PC-3 (cell line): ENCODE data around the gene TBC1D2. TPM values are rescaled to one million over a fixed set of nuclear protein-coding genes. Genes with fewer than 3 reads are reported as not detected.

Source experiments
- ATAC-seq: fragments of 200-7000 bp; cut with Tn5 transposase; 2 replicates; pipeline ENCODE4 v1.9.1; 2020; ENCODE audit warnings: mild to moderate bottlenecking, moderate library complexity
- BruUV-seq: library from RNA; stranded (reverse); fragments of 400-500 nt; replicated peaks from 2 replicates; lab custom pipeline; 2021; lab: Mats Ljungman, UMichigan
- CTCF ChIA-PET: fragments of 300-600 bp; sonication (Branson Sonifier 250); formaldehyde crosslinking; loops from one replicate; lab custom pipeline; 2022; ENCODE audit warnings: antibody characterized with exemption; lab: Charles Lee
- POLR2A ChIA-PET: fragments of 300-600 bp; sonication (Branson Sonifier 250); formaldehyde crosslinking; loops from one replicate; lab custom pipeline; 2022; ENCODE audit warnings: antibody characterized with exemption; ENCODE audit not compliant: unreplicated experiment; lab: Charles Lee
- DNase-seq: peaks from one replicate; pipeline ENCODE4 v3.0.0-alpha.2; 2015
- H2AFZ ChIP-seq: fragments of 300-600 bp; sonication (generic); 2 replicates; pipeline ENCODE4 v1.6.0; 2016; ENCODE audit warnings: antibody characterized with exemption, low read length
- H3F3A ChIP-seq: fragments of 300-600 bp; sonication (generic); one replicate; pipeline ENCODE4 v1.6.0; 2017; ENCODE audit warnings: antibody characterized with exemption, low read length, control low read depth, mild to moderate bottlenecking; ENCODE audit not compliant: unreplicated experiment
- H3K27ac ChIP-seq: fragments of 300-600 bp; sonication (generic); 2 replicates; pipeline ENCODE4 v1.5.1; 2016; ENCODE audit warnings: mild to moderate bottlenecking, low read length
- H3K27me3 ChIP-seq: fragments of 300-600 bp; sonication (generic); 2 replicates; pipeline ENCODE4 v1.6.1; 2016; ENCODE audit warnings: low read length, mixed read lengths
- H3K36me3 ChIP-seq: fragments of 300-600 bp; sonication (generic); 2 replicates; pipeline ENCODE4 v1.6.1; 2016; ENCODE audit warnings: low read depth, mixed run types, low read length, mixed read lengths
- H3K4me1 ChIP-seq: fragments of 300-600 bp; sonication (generic); 2 replicates; pipeline ENCODE4 v1.5.1; 2016; ENCODE audit warnings: low read length; ENCODE audit not compliant: insufficient read depth
- H3K4me2 ChIP-seq: fragments of 300-600 bp; sonication (generic); 2 replicates; pipeline ENCODE4 v1.6.0; 2016; ENCODE audit warnings: low read length
- H3K4me3 ChIP-seq: fragments of 300-600 bp; sonication (generic); 2 replicates; pipeline ENCODE4 v1.5.1; 2016; ENCODE audit warnings: mild to moderate bottlenecking, low read length, mixed read lengths
- H3K79me2 ChIP-seq: fragments of 300-600 bp; sonication (generic); 2 replicates; pipeline ENCODE4 v1.6.1; 2017; ENCODE audit warnings: low read length, mixed read lengths
- H3K9ac ChIP-seq: fragments of 300-600 bp; sonication (generic); 2 replicates; pipeline ENCODE4 v1.6.0; 2016; ENCODE audit warnings: mild to moderate bottlenecking, low read length
- H3K9me2 ChIP-seq: fragments of 300-600 bp; sonication (generic); replicated peaks from 2 replicates; pipeline ENCODE4 v1.6.1; 2016; ENCODE audit warnings: mixed run types, low read length, mixed read lengths
- H3K9me3 ChIP-seq: fragments of 300-600 bp; sonication (generic); 2 replicates; pipeline ENCODE4 v1.6.1; 2016; ENCODE audit warnings: low read length, mixed read lengths
- H4K20me1 ChIP-seq: fragments of 300-600 bp; sonication (generic); 2 replicates; pipeline ENCODE4 v1.6.1; 2016; ENCODE audit warnings: low read length, mixed read lengths
- CTCF ChIP-seq: fragments of 300-600 bp; sonication (generic); conservative IDR thresholded peaks from 2 replicates; pipeline ENCODE4 v1.5.1; 2017; ENCODE audit warnings: antibody characterized with exemption, low read depth, mild to moderate bottlenecking, low read length
- EZH2 ChIP-seq: fragments of 300-600 bp; sonication (generic); IDR thresholded peaks from one replicate; pipeline ENCODE4 v1.6.1; 2017; ENCODE audit warnings: antibody characterized with exemption, mild to moderate bottlenecking, low read length; ENCODE audit not compliant: unreplicated experiment
- EZH2phosphoT487 ChIP-seq: fragments of 300-600 bp; sonication (generic); IDR thresholded peaks from 2 replicates; pipeline ENCODE4 v1.6.1; 2018; ENCODE audit warnings: mild to moderate bottlenecking, antibody characterized with exemption, low read length, borderline replicate concordance
- intact Hi-C: fragments of 100-400 bp; cut with micrococcal nuclease; formaldehyde crosslinking; loops from 2 replicates; pipeline ENCODE4 v1.9.0; 2023
- total RNA-seq: library from RNA; depleted of rRNA; stranded (reverse); fragments of >200 nt; gene quantifications from 2 replicates; pipeline ENCODE4 v1.2.3, GENCODE V29; 2014

Gene TBC1D2
- total RNA-seq, 1 experiment from 2014 or later = 7.4 TPM

- no TSS peak for BruUV-seq
- 0 out of 2 replicates have a peak, but pooled peaks cover 5% of the 10 kb centered on the region for H3K36me3 ChIP-seq
- no peaks in the 10 kb centered on the region for H4K20me1 ChIP-seq
Observed at GRCh38 chr9:98228392-98229089, 26.9 kb downstream of the TBC1D2 start.

GRCh38 chr9:98227883-98228282 is 27.6 kb downstream of the TBC1D2 start:
- Histone ChIP-seq H3K4me1 (peaks cover 47% of the 10 kb centered on the region), H4K20me1 (no peaks in the 10 kb centered on the region), H3K9me2 (no peaks in the 10 kb centered on the region), H3F3A (no peaks in the 10 kb centered on the region), H2AFZ (no peak overlapping the region), H3K27me3 (no peaks in the 10 kb centered on the region), H3K9ac (no peak overlapping the region), H3K79me2 (no peaks in the 10 kb centered on the region), H3K4me3 (no peak overlapping the region), H3K9me3 (no peaks in the 10 kb centered on the region), H3K36me3 (0 out of 2 replicates have a peak, but pooled peaks cover 5% of the 10 kb centered on the region), H3K27ac (no peak overlapping the region), H3K4me2 (no peak overlapping the region)
- TF ChIP-seq EZH2 (no peak), EZH2phosphoT487 (no peak), CTCF (no peak)
- BruUV-seq = no TSS peak
- CTCF ChIA-PET = no interaction called here
- POLR2A ChIA-PET = no interaction called here
- DNase-seq (no peak), ATAC-seq (no peak)
- intact Hi-C loops = no loop called here

More at GRCh38 chr9:98228392-98229089, 26.9 kb downstream of the TBC1D2 start:
- Histone ChIP-seq H2AFZ (no peak overlapping the region), H3K9me2 (no peaks in the 10 kb centered on the region), H3K27me3 (no peaks in the 10 kb centered on the region), H3K4me3 (no peak overlapping the region), H3K79me2 (no peaks in the 10 kb centered on the region), H3K9me3 (no peaks in the 10 kb centered on the region), H3F3A (no peaks in the 10 kb centered on the region), H3K9ac (no peak overlapping the region), H3K4me2 (no peak overlapping the region), H3K27ac (no peak overlapping the region), H3K4me1 (peaks cover 40% of the 10 kb centered on the region)
- no peak for DNase-seq
- POLR2A ChIA-PET = no interaction called here
- TF ChIP-seq CTCF (no peak), EZH2 (no peak), EZH2phosphoT487 (no peak)
- CTCF ChIA-PET = no interaction called here
- intact Hi-C loops = no loop called here
- no peak for ATAC-seq

GRCh38 chr9:98226957-98227356 is 28.5 kb downstream of the TBC1D2 start:
- no peak overlapping the region for H2AFZ ChIP-seq
- H4K20me1 ChIP-seq = no peaks in the 10 kb centered on the region
- CTCF ChIA-PET = no interaction called here
- H3F3A ChIP-seq = no peaks in the 10 kb centered on the region
- H3K9me3 ChIP-seq = no peaks in the 10 kb centered on the region
- no peak overlapping the region for H3K27ac ChIP-seq
- BruUV-seq = no TSS peak
- TF ChIP-seq EZH2 (no peak), EZH2phosphoT487 (no peak), CTCF (no peak)
- intact Hi-C loops = no loop called here
- no peak overlapping the region for H3K9ac ChIP-seq
- H3K36me3 ChIP-seq = 0 out of 2 replicates have a peak, but pooled peaks cover 5% of the 10 kb centered on the region
- DNase-seq = no peak
- H3K4me2 ChIP-seq = no peak overlapping the region
- peaks cover 50% of the 10 kb centered on the region for H3K4me1 ChIP-seq
- ATAC-seq = no peak
- no peaks in the 10 kb centered on the region for H3K9me2 ChIP-seq
- POLR2A ChIA-PET = no interaction called here
- H3K79me2 ChIP-seq = no peaks in the 10 kb centered on the region
- no peak overlapping the region for H3K4me3 ChIP-seq
- H3K27me3 ChIP-seq = no peaks in the 10 kb centered on the region
